ENCODE data around the gene CNTN1.

Gene CNTN1

GRCh38 chr12:40691913-40692764, at the start of gene CNTN1:
Gene CNTN1 (plus strand): TSS chr12:40692439.
- no peak for DNase-seq (ENCODE audit: extremely low read depth in 1 of 2, low read depth in 1 of 2)

- DNase-seq (ENCODE audit: extremely low read depth in 1 of 2, low read depth in 1 of 2), result no peak
Measured at GRCh38 chr12:40643506-40643905, 48.7 kb upstream of the CNTN1 start.

GRCh38 chr12:40643976-40644375, 48.3 kb upstream of the CNTN1 start:
- no peak for DNase-seq (ENCODE audit: extremely low read depth in 1 of 2, low read depth in 1 of 2)

- no peak for DNase-seq (ENCODE audit: extremely low read depth in 1 of 2, low read depth in 1 of 2)
Measured at GRCh38 chr12:40644708-40645107, 47.5 kb upstream of the CNTN1 start.

GRCh38 chr12:40645361-40645760, 46.9 kb upstream of the CNTN1 start:
- DNase-seq (ENCODE audit: extremely low read depth in 1 of 2, low read depth in 1 of 2), result no peak

GRCh38 chr12:40646456-40646855, 45.8 kb upstream of the CNTN1 start:
- no peak for DNase-seq (ENCODE audit: extremely low read depth in 1 of 2, low read depth in 1 of 2)

- no peak for DNase-seq (ENCODE audit: extremely low read depth in 1 of 2, low read depth in 1 of 2)
Measured at GRCh38 chr12:40646911-40647310, 45.3 kb upstream of the CNTN1 start.

GRCh38 chr12:40647651-40648050, 44.6 kb upstream of the CNTN1 start:
- no peak for DNase-seq (ENCODE audit: extremely low read depth in 1 of 2, low read depth in 1 of 2)

- DNase-seq (ENCODE audit: extremely low read depth in 1 of 2, low read depth in 1 of 2), result no peak
Measured at GRCh38 chr12:40648519-40648918, 43.7 kb upstream of the CNTN1 start.

- no peak for DNase-seq (ENCODE audit: extremely low read depth in 1 of 2, low read depth in 1 of 2)
Measured at GRCh38 chr12:40650038-40650704, 42.1 kb upstream of the CNTN1 start.

GRCh38 chr12:40655451-40655850, 36.8 kb upstream of the CNTN1 start:
- DNase-seq (ENCODE audit: extremely low read depth in 1 of 2, low read depth in 1 of 2), result no peak

- no peak for DNase-seq (ENCODE audit: extremely low read depth in 1 of 2, low read depth in 1 of 2)
Measured at GRCh38 chr12:40662366-40662765, 29.9 kb upstream of the CNTN1 start.

- no peak for DNase-seq (ENCODE audit: extremely low read depth in 1 of 2, low read depth in 1 of 2)
Measured at GRCh38 chr12:40663781-40664180, 28.5 kb upstream of the CNTN1 start.

- DNase-seq (ENCODE audit: extremely low read depth in 1 of 2, low read depth in 1 of 2), result no peak
Measured at GRCh38 chr12:40668099-40668529, 24.1 kb upstream of the CNTN1 start.

GRCh38 chr12:40672741-40673271, 19.4 kb upstream of the CNTN1 start:
- DNase-seq (ENCODE audit: extremely low read depth in 1 of 2, low read depth in 1 of 2), result no peak

GRCh38 chr12:40681148-40681547, 11.1 kb upstream of the CNTN1 start:
- DNase-seq (ENCODE audit: extremely low read depth in 1 of 2, low read depth in 1 of 2), result no peak

GRCh38 chr12:40684986-40685385, 7.3 kb upstream of the CNTN1 start:
- DNase-seq (ENCODE audit: extremely low read depth in 1 of 2, low read depth in 1 of 2), result no peak

- no peak for DNase-seq (ENCODE audit: extremely low read depth in 1 of 2, low read depth in 1 of 2)
Measured at GRCh38 chr12:40688085-40688725, 4.0 kb upstream of the CNTN1 start.

- DNase-seq (ENCODE audit: extremely low read depth in 1 of 2, low read depth in 1 of 2), result no peak
Measured at GRCh38 chr12:40689576-40689975, 2.7 kb upstream of the CNTN1 start.

- DNase-seq (ENCODE audit: extremely low read depth in 1 of 2, low read depth in 1 of 2), result no peak
Measured at GRCh38 chr12:40692765-40693206, 547 bp downstream of the CNTN1 start.

- DNase-seq (ENCODE audit: extremely low read depth in 1 of 2, low read depth in 1 of 2), result no peak
Measured at GRCh38 chr12:40693207-40693821, 1.1 kb downstream of the CNTN1 start.
